SW480 (cell line): ENCODE results near the gene PROSER2.
A peak's percentile ranks its signal among the peaks of the same experiment; 100 is the strongest.
"Not testable (repeated sequence)": the region's sequence is repeated elsewhere in the genome, so short reads cannot be mapped to it uniquely, and the experiment has no call there.

Experiments
- DNase-seq: peaks from one replicate; pipeline ENCODE4 v3.0.0-alpha.2; 2016; ENCODE audit warnings: low spot score

Gene PROSER2

GRCh38 chr10:11886138-11886474 lies 63.0 kb downstream of the PROSER2 start:
- no peak for DNase-seq

- no peak for DNase-seq
Measured at GRCh38 chr10:11886851-11887250, 63.7 kb downstream of the PROSER2 start.

GRCh38 chr10:11887381-11888227 lies 64.4 kb downstream of the PROSER2 start:
- DNase-seq: no peak

- DNase-seq: not testable (repeated sequence)
Measured at GRCh38 chr10:11889263-11889662, 66.1 kb downstream of the PROSER2 start.

GRCh38 chr10:11891776-11892486 lies 68.8 kb downstream of the PROSER2 start:
- DNase-seq: no peak

- DNase-seq: no peak
Measured at GRCh38 chr10:11893749-11894278, 70.7 kb downstream of the PROSER2 start.

- DNase-seq: no peak
Measured at GRCh38 chr10:11894381-11895107, 71.4 kb downstream of the PROSER2 start.

GRCh38 chr10:11895108-11895466 lies 71.9 kb downstream of the PROSER2 start:
- DNase-seq: no peak

- no peak for DNase-seq
Measured at GRCh38 chr10:11895598-11895997, 72.4 kb downstream of the PROSER2 start.

GRCh38 chr10:11896549-11897200 lies 73.5 kb downstream of the PROSER2 start:
- DNase-seq: no peak

- no peak for DNase-seq
Measured at GRCh38 chr10:11898033-11898371, 74.8 kb downstream of the PROSER2 start.

- DNase-seq: peak; percentile 91
Measured at GRCh38 chr10:11898372-11899066, 75.4 kb downstream of the PROSER2 start.

- peak; percentile 30 for DNase-seq
Measured at GRCh38 chr10:11899067-11899876, 76.1 kb downstream of the PROSER2 start.

- DNase-seq: peak; percentile 73
Measured at GRCh38 chr10:11901036-11901301, 77.8 kb downstream of the PROSER2 start.

- DNase-seq: peak; percentile 56
Measured at GRCh38 chr10:11901454-11901832, 78.3 kb downstream of the PROSER2 start.

GRCh38 chr10:11901833-11902475 lies 78.8 kb downstream of the PROSER2 start:
- no peak for DNase-seq

- no peak for DNase-seq
Measured at GRCh38 chr10:11902646-11903045, 79.5 kb downstream of the PROSER2 start.

GRCh38 chr10:11906714-11907113 lies 83.6 kb downstream of the PROSER2 start:
- DNase-seq: no peak

GRCh38 chr10:11907914-11908313 lies 84.8 kb downstream of the PROSER2 start:
- no peak for DNase-seq

GRCh38 chr10:11908536-11908935 lies 85.4 kb downstream of the PROSER2 start:
- DNase-seq: no peak

GRCh38 chr10:11908991-11909390 lies 85.8 kb downstream of the PROSER2 start:
- no peak for DNase-seq
